Gastrocnemius medialis (tissue), 4 donors: ENCODE data around the gene EZR.
"Not testable (repeated sequence)": the region's sequence is repeated elsewhere in the genome, so short reads cannot be mapped to it uniquely, and the experiment has no call there.

Source experiments
- POLR2A ChIP-seq, 2 donors: fragments of 450-650 bp; IDR thresholded peaks; one replicate each; pipeline ENCODE4 v1.6.1; 2017; ENCODE audit warnings: antibody characterized with exemption in 2 of 2, mild to moderate bottlenecking in 2 of 2, moderate library complexity in 2 of 2
- TF ChIP-seq, protein P1 (sequence below), 5 experiments: fragments of 450-650 bp in 3 of 5; fragments of 200-600 bp in 2 of 5; sonication (generic) in 2 of 5; IDR thresholded peaks in 4 of 5; conservative IDR thresholded peaks in 1 of 5; 1 replicate in 4 of 5; 2 replicates in 1 of 5; pipeline ENCODE4 v1.5.1; 2016 to 2019; ENCODE audit warnings: antibody characterized with exemption in 5 of 5, mild to moderate bottlenecking in 3 of 5, moderate library complexity in 3 of 5

DNA sequence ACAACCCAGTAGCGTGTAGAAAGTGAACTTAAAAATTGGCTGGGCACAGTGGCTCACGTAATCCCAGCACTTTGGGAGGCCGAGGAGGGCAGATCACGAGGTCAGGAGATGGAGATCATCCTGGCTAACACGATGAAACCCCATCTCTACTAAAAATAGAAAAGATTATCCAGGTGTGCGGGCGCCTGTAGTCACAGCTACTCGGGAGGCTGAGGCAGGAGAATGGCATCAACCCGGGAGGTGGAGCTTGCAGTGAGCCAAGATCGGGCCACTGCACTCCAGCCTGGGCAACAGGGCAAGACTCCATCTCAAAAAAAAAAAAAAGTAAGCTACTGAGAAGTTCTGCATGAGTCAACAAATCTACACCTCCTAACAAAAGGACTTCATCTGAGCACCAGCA is 26.7 kb downstream of the EZR start:
- TF ChIP-seq, protein P1, sequence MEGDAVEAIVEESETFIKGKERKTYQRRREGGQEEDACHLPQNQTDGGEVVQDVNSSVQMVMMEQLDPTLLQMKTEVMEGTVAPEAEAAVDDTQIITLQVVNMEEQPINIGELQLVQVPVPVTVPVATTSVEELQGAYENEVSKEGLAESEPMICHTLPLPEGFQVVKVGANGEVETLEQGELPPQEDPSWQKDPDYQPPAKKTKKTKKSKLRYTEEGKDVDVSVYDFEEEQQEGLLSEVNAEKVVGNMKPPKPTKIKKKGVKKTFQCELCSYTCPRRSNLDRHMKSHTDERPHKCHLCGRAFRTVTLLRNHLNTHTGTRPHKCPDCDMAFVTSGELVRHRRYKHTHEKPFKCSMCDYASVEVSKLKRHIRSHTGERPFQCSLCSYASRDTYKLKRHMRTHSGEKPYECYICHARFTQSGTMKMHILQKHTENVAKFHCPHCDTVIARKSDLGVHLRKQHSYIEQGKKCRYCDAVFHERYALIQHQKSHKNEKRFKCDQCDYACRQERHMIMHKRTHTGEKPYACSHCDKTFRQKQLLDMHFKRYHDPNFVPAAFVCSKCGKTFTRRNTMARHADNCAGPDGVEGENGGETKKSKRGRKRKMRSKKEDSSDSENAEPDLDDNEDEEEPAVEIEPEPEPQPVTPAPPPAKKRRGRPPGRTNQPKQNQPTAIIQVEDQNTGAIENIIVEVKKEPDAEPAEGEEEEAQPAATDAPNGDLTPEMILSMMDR (IDR thresholded peaks at IDR 0.05 in 4 of 5, conservative IDR thresholded peaks at IDR 0.05 in 1 of 5): not testable (repeated sequence)
- not testable (repeated sequence) for TF ChIP-seq POLR2A (IDR thresholded peaks at IDR 0.05)
